Immature natural killer cell (primary cell): ENCODE data around the gene ARHGAP26. TPM values are rescaled to one million over a fixed set of nuclear protein-coding genes. Genes with fewer than 3 reads are reported as not detected.
A peak's percentile ranks its signal among the peaks of the same experiment; 100 is the strongest.

Source experiments
- DNase-seq, 3 donors: peaks; one replicate each; pipeline ENCODE4 v3.0.0; 2022; ENCODE audit warnings: mixed read lengths in 1 of 3
- H3K27ac Mint-ChIP-seq, 6 donors: one replicate each; pipeline ENCODE4 v1.8.0; 2020; ENCODE audit warnings: mixed read lengths in 6 of 6, mild to moderate bottlenecking in 5 of 6, inconsistent platforms in 4 of 6, moderate library complexity in 3 of 6
- H3K27me3 Mint-ChIP-seq, 3 donors: one replicate each; pipeline ENCODE4 v1.8.0; 2020 to 2021; ENCODE audit warnings: low read depth in 3 of 3, mild to moderate bottlenecking in 3 of 3, mixed read lengths in 3 of 3, moderate library complexity in 3 of 3, inconsistent platforms in 1 of 3
- H3K36me3 Mint-ChIP-seq, 3 donors: one replicate each; pipeline ENCODE4 v1.8.0; 2020; ENCODE audit warnings: mixed read lengths in 3 of 3, inconsistent platforms in 2 of 3, mild to moderate bottlenecking in 2 of 3
- H3K4me1 Mint-ChIP-seq, 2 donors: one replicate each; pipeline ENCODE4 v1.8.0; 2020; ENCODE audit warnings: inconsistent platforms in 2 of 2, mild to moderate bottlenecking in 2 of 2, mixed read lengths in 2 of 2, moderate library complexity in 1 of 2
- H3K4me3 Mint-ChIP-seq, 5 donors: one replicate each; pipeline ENCODE4 v1.8.0; 2020; ENCODE audit warnings: mild to moderate bottlenecking in 5 of 5, mixed read lengths in 5 of 5, inconsistent platforms in 3 of 5, moderate library complexity in 3 of 5
- H3K9me3 Mint-ChIP-seq, 6 donors: one replicate each; pipeline ENCODE4 v1.8.0; 2020; ENCODE audit warnings: mild to moderate bottlenecking in 6 of 6, mixed read lengths in 6 of 6, inconsistent platforms in 4 of 6, moderate library complexity in 3 of 6
- polyA plus RNA-seq, 3 donors: library from polyadenylated mRNA; unstranded; fragments of 300-500 nt; fragmentation: Illumina TruSeq; gene quantifications; one replicate each; pipeline ENCODE4 v1.2.3, GENCODE V29; 2021

The ARHGAP26 gene
- polyA plus RNA-seq, 3 donors from 2014 or later: 14.5 to 43.7 (median 17.6) TPM

GRCh38 chr5:143128412-143129071 lies 358.4 kb downstream of the ARHGAP26 start:
- DNase-seq: no peak
- Mint-ChIP-seq H3K4me1 (peaks cover 31 to 72% of the 10 kb centered on the region in 2 donors), H3K36me3 (peaks cover 0 to 15% (median 4%) of the 10 kb centered on the region in 3 donors), H3K4me3 (no peak overlapping the region), H3K27me3 (no peaks in the 10 kb centered on the region), H3K9me3 (no peaks in the 10 kb centered on the region), H3K27ac (peak overlapping the region in 1 of 6 donors; percentile 72)

- Mint-ChIP-seq H3K27me3 (no peaks in the 10 kb centered on the region), H3K9me3 (no peaks in the 10 kb centered on the region), H3K36me3 (peaks cover 0 to 21% (median 4%) of the 10 kb centered on the region in 3 donors), H3K4me1 (peaks cover 31 to 72% of the 10 kb centered on the region in 2 donors), H3K27ac (no peak overlapping the region), H3K4me3 (no peak overlapping the region)
- no peak for DNase-seq
These were observed 359.0 kb downstream of the ARHGAP26 start for GRCh38 chr5:143129203-143129602.

DNA sequence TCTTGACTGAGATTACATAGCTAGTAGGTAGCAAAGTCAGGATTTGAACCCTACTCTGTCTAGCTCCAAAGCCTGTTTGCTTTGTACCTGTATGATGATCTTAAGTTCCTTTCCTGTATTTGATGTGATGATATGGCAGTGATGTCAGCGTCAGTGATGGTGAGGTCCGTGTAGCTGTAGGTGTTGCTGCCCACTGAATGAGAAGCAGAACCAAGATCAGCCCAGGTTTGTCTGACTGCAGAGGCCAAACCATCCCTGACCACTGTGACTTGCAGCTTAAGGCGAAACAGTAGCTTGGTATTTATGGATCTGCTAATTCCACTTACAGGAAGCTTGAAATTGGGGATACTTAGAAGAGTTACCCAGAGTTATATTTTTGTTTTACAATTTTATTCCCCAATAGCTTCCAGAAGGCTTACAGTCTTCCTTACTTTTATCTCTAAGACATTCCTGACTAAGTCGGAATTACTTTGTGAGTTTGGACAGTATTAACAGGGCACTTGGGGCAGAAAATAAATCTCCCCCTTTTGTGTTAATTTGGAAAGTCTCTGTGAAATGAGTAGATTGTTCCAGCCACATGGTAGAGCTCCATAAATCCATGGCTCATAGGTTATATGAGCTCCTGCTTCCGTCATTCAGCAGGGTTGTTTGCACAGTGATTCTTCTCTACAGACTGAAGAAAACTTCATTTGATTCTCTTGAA lies 359.9 kb downstream of the ARHGAP26 start:
- H3K4me1 Mint-ChIP-seq: peaks cover 28 to 64% of the 10 kb centered on the region in 2 donors
- peak overlapping the region in 1 of 6 donors; percentile 6 for H3K27ac Mint-ChIP-seq
- H3K4me3 Mint-ChIP-seq: no peak overlapping the region
- no peaks in the 10 kb centered on the region for H3K9me3 Mint-ChIP-seq
- peaks cover 4 to 23% (median 5%) of the 10 kb centered on the region in 3 donors for H3K36me3 Mint-ChIP-seq
- no peaks in the 10 kb centered on the region for H3K27me3 Mint-ChIP-seq
- no peak for DNase-seq

GRCh38 chr5:143130613-143131305 lies 360.6 kb downstream of the ARHGAP26 start:
- DNase-seq: no peak
- Mint-ChIP-seq H3K4me1 (peaks cover 24 to 58% of the 10 kb centered on the region in 2 donors), H3K27me3 (no peaks in the 10 kb centered on the region), H3K9me3 (no peaks in the 10 kb centered on the region), H3K27ac (peak overlapping the region in 2 of 6 donors; percentile 42), H3K36me3 (peaks cover 0 to 22% (median 6%) of the 10 kb centered on the region in 3 donors), H3K4me3 (no peak overlapping the region)

DNA sequence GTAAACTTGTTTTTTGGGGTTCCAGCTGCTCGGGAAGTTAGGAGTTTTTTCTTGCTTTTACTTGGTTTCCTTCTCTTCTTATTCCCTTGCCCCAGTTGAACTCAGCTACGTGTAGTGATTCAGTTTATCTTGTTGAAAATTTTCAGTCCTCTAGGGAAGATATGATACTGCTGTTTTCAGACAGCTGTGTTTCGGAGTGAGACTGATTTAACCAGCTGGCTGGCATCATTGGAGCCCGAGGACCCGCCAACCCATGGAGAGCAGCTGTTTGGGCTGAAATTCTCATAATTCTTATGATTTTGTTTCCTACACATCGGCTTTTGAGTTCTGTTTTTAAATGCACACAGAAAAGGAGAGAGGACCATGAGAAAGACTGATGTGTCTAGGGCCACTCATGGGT lies 361.8 kb downstream of the ARHGAP26 start:
- H3K4me1 Mint-ChIP-seq: peaks cover 19 to 46% of the 10 kb centered on the region in 2 donors
- peak overlapping the region in 3 of 6 donors; percentile 8 to 69 (median 10) for H3K27ac Mint-ChIP-seq
- peaks cover 0 to 1% (median 0%) of the 10 kb centered on the region in 3 donors for H3K27me3 Mint-ChIP-seq
- DNase-seq: no peak
- H3K4me3 Mint-ChIP-seq: no peak overlapping the region
- peaks cover 0 to 27% (median 6%) of the 10 kb centered on the region in 3 donors for H3K36me3 Mint-ChIP-seq
- no peaks in the 10 kb centered on the region for H3K9me3 Mint-ChIP-seq

DNA sequence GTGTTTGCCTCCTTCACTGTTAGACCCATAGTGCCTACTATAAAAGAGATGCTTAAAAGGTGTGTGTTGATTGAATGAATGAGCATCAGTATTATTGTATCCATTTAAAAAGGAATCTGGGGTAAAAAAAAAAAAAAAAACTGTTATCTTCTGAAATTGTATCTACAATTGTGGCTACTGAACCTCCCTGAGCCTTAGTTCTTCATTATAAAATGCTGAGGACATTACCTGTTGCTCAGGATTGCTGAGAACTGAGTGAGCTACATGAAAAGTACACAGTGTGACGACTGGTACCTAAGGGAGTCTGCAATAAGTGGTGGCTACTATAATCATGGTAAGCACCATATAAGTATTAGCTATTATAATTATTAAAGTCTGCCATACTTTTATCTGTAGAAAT lies 362.6 kb downstream of the ARHGAP26 start:
- Mint-ChIP-seq H3K27me3 (peaks cover 0 to 1% (median 0%) of the 10 kb centered on the region in 3 donors), H3K4me1 (peaks cover 17 to 39% of the 10 kb centered on the region in 2 donors), H3K9me3 (no peaks in the 10 kb centered on the region), H3K4me3 (no peak overlapping the region), H3K36me3 (peaks cover 0 to 23% (median 12%) of the 10 kb centered on the region in 3 donors), H3K27ac (no peak overlapping the region)
- no peak for DNase-seq

DNA sequence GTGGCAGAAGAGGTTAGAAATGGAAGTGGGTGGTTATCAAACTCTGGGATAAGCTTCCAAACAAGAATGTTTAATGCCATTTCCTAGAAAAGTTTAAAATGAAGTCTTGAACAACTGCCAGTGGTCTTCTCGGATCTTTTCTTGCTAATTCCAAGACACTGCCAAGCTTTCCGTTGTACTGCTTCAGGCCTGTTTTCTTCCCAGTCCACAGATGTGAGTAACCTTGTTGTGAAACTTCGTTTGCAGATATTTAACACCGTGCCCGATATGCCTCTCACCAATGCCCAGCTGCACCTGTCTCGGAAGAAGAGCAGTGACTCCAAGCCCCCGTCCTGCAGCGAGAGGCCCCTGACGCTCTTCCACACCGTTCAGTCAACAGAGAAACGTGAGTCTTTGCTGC lies 363.5 kb downstream of the ARHGAP26 start:
- no peak overlapping the region for H3K27ac Mint-ChIP-seq
- peaks cover 0 to 3% (median 0%) of the 10 kb centered on the region in 3 donors for H3K27me3 Mint-ChIP-seq
- peaks cover 0 to 29% (median 17%) of the 10 kb centered on the region in 3 donors for H3K36me3 Mint-ChIP-seq
- no peak for DNase-seq
- no peak overlapping the region for H3K4me3 Mint-ChIP-seq
- peaks cover 14 to 30% of the 10 kb centered on the region in 2 donors for H3K4me1 Mint-ChIP-seq
- H3K9me3 Mint-ChIP-seq: no peaks in the 10 kb centered on the region

DNA sequence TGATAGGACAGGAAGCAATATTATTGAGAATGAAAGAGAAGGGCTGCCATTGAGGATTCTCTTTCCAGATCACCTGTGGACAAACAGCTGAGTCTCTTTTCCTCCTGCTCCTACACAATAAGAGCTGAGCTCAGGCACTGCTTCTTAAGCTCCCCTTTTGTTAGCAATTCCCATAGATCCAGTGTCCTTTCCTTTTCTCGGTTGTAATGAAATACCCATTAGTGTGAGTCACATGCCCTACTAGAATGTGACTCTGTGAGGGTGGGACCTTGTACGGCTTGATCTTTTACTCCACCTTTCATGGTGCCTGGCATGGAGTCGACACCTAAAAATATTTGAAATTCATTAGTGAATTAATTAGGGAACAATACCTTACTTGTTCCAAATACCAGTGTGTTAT lies 364.1 kb downstream of the ARHGAP26 start:
- peaks cover 0 to 29% (median 17%) of the 10 kb centered on the region in 3 donors for H3K36me3 Mint-ChIP-seq

DNA sequence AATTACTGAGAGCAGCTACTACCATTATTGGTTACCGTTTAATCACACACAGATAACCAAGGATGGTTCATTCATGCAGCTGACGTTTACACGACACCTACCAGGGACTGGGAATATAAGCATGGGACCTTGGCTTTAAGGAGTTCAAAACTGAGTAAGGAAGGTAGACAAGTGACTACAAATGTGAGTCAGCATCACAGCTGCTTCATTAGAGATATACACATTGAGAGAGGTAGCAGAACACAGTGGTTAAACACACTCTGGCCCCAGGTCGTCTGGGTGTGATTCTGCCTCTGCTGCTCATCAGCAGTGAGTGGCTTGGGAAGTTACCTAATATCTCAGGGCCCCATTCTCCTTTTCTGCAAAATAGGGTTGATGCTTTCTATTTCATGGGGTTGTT lies 364.7 kb downstream of the ARHGAP26 start:
- no peaks in the 10 kb centered on the region for H3K9me3 Mint-ChIP-seq
- peaks cover 0 to 29% (median 20%) of the 10 kb centered on the region in 3 donors for H3K36me3 Mint-ChIP-seq
- peaks cover 11 to 23% of the 10 kb centered on the region in 2 donors for H3K4me1 Mint-ChIP-seq
- peak overlapping the region in 3 of 6 donors; percentile 33 to 68 (median 67) for H3K27ac Mint-ChIP-seq
- DNase-seq: no peak
- H3K4me3 Mint-ChIP-seq: no peak overlapping the region
- peaks cover 0 to 3% (median 0%) of the 10 kb centered on the region in 3 donors for H3K27me3 Mint-ChIP-seq

More for the DNA sequence above, 364.1 kb downstream of the ARHGAP26 start:
- peaks cover 13 to 24% of the 10 kb centered on the region in 2 donors for H3K4me1 Mint-ChIP-seq
- H3K9me3 Mint-ChIP-seq: no peaks in the 10 kb centered on the region
- DNase-seq: no peak
- no peak overlapping the region for H3K4me3 Mint-ChIP-seq
- peaks cover 0 to 3% (median 0%) of the 10 kb centered on the region in 3 donors for H3K27me3 Mint-ChIP-seq
- H3K27ac Mint-ChIP-seq: peak overlapping the region in 1 of 6 donors; percentile 13

- Mint-ChIP-seq H3K4me1 (peaks cover 9 to 12% of the 10 kb centered on the region in 2 donors), H3K4me3 (no peak overlapping the region), H3K27ac (peak overlapping the region in 3 of 6 donors; percentile 6 to 19 (median 6)), H3K36me3 (peaks cover 0 to 28% (median 20%) of the 10 kb centered on the region in 3 donors), H3K9me3 (no peaks in the 10 kb centered on the region), H3K27me3 (peaks cover 0 to 3% (median 0%) of the 10 kb centered on the region in 3 donors)
- no peak for DNase-seq
These were observed 365.8 kb downstream of the ARHGAP26 start for GRCh38 chr5:143135832-143136551.

DNA sequence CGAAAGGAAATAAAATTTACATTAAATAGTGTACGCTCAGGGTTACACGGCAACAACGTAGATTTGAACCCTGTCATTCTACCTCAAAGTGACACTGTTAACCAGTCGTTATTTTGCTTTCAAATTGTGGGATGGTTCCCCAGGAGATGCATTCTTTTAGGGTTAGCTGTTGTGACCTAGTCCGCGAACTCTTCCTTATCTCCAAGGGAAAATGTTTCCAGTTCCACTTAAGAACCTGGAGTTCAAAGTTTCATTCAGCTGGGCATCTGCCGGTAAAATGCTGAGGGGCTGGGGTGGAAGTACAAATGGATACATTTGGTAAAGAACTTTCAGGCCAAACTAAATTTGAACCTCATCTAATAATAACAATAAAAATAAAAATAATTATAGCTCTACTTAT lies 368.7 kb downstream of the ARHGAP26 start:
- peaks cover 0 to 3% (median 0%) of the 10 kb centered on the region in 3 donors for H3K27me3 Mint-ChIP-seq

DNA sequence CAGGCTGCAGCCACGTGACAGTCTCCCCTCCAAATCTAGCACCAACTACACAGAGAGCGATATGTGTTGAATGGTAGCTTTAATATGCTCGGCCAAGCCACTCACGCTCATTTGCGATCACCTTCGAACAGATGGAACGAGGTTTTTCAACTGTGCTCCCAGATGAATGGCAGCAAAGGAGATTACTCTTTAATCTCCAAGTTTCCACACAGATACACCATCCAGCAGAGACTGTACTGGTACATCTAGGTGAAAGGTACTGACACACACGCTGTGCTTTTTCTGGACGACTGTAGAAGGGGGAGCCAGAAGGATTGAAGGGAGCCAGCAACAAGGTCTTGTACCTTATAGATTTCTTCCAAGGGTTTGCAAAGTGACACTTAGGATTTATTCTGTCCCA lies 369.4 kb downstream of the ARHGAP26 start:
- Mint-ChIP-seq H3K27ac (peak overlapping the region in 1 of 6 donors; percentile 54), H3K4me3 (no peak overlapping the region)

More for the DNA sequence above, 368.7 kb downstream of the ARHGAP26 start:
- H3K36me3 Mint-ChIP-seq: peaks cover 0 to 27% (median 20%) of the 10 kb centered on the region in 3 donors
- peaks cover 8 to 17% of the 10 kb centered on the region in 2 donors for H3K4me1 Mint-ChIP-seq
- DNase-seq: no peak
- no peak overlapping the region for H3K4me3 Mint-ChIP-seq
- H3K9me3 Mint-ChIP-seq: no peaks in the 10 kb centered on the region
- H3K27ac Mint-ChIP-seq: no peak overlapping the region

More for the DNA sequence above, 369.4 kb downstream of the ARHGAP26 start:
- DNase-seq: no peak
- H3K9me3 Mint-ChIP-seq: no peaks in the 10 kb centered on the region
- peaks cover 10 to 17% of the 10 kb centered on the region in 2 donors for H3K4me1 Mint-ChIP-seq
- H3K36me3 Mint-ChIP-seq: peaks cover 0 to 21% (median 20%) of the 10 kb centered on the region in 3 donors
- peaks cover 0 to 3% (median 0%) of the 10 kb centered on the region in 3 donors for H3K27me3 Mint-ChIP-seq
